ENCODE data around the gene GPR26. TPM values are rescaled to one million over a fixed set of nuclear protein-coding genes. Genes with fewer than 3 reads are reported as not detected.
"Not testable (repeated sequence)": the region's sequence is repeated elsewhere in the genome, so short reads cannot be mapped to it uniquely, and the experiment has no call there.

The GPR26 gene
- total RNA-seq, 4 donors from 2014 or later = not detected

DNA sequence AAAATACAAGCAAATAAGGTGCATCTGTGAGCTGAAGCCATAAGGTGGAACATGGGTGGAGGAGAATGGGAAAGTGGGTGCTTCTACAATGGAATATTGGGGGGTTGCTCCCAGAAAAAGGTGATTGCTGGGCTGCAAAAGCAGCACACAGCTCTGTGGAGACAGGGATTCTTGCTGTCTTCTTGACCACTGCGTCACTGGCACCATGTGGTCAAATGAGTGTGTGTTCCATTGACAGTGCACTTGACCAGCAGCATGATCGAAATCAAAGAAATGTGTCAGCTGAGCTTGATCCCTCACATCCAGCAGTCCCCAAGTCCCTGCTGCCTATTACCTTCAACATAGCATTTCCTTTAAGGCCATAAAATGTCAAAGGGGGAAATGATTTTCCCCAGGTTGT is 56.2 kb downstream of the GPR26 start:
- Histone ChIP-seq H3K4me3 (replicated peaks in 1 of 3) (no peak overlapping the region), H3K27me3 (no peaks in the 10 kb centered on the region), H3K4me1 (no peaks in the 10 kb centered on the region), H3K27ac (no peak overlapping the region), H3K9me3 (no peaks in the 10 kb centered on the region), H3K36me3 (no peaks in the 10 kb centered on the region)
- TF ChIP-seq, protein P1, sequence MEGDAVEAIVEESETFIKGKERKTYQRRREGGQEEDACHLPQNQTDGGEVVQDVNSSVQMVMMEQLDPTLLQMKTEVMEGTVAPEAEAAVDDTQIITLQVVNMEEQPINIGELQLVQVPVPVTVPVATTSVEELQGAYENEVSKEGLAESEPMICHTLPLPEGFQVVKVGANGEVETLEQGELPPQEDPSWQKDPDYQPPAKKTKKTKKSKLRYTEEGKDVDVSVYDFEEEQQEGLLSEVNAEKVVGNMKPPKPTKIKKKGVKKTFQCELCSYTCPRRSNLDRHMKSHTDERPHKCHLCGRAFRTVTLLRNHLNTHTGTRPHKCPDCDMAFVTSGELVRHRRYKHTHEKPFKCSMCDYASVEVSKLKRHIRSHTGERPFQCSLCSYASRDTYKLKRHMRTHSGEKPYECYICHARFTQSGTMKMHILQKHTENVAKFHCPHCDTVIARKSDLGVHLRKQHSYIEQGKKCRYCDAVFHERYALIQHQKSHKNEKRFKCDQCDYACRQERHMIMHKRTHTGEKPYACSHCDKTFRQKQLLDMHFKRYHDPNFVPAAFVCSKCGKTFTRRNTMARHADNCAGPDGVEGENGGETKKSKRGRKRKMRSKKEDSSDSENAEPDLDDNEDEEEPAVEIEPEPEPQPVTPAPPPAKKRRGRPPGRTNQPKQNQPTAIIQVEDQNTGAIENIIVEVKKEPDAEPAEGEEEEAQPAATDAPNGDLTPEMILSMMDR (IDR thresholded peaks at IDR 0.05) = no peak
- TF ChIP-seq POLR2A (IDR thresholded peaks at IDR 0.05) = no peak
- no peak for DNase-seq
- WGBS, 2 donors = 89 to 90% methylated on average over 2 of the region's 2 CpGs
- intact Hi-C loops (cut with DNase I) = no loop called here

DNA sequence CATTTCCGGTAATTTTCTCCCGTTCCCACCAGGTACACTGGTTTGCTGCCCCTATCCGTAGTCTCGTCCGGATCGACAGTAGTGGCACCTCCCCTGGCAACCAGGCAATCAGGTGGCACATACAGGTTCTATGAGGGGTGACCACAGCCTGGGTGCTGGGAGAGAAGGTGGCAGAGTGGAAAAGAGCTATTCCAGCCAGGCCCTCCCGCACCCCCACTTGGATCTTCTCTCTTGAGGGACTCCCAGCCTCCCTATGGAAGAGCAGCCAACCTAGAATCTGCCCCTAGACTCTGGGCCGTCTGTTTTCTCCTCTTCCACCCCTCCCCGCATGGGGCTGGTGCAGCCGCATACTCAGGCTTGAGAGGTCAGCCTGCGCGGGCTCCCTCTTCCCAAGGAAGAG is 58.6 kb downstream of the GPR26 start:
- TF ChIP-seq, protein P1 (IDR thresholded peaks at IDR 0.05) = no peak
- no peak for TF ChIP-seq POLR2A (IDR thresholded peaks at IDR 0.05)
- H3K27ac ChIP-seq = no peak overlapping the region
- H3K36me3 ChIP-seq = no peaks in the 10 kb centered on the region
- no peaks in the 10 kb centered on the region for H3K9me3 ChIP-seq
- no peaks in the 10 kb centered on the region for H3K27me3 ChIP-seq
- DNase-seq = no peak
- intact Hi-C loops (cut with DNase I) = no loop called here
- no peak overlapping the region for H3K4me3 ChIP-seq (replicated peaks in 1 of 3)
- no peaks in the 10 kb centered on the region for H3K4me1 ChIP-seq
- 87 to 90% methylated on average over 12 of the region's 12 CpGs for WGBS, 2 donors

DNA sequence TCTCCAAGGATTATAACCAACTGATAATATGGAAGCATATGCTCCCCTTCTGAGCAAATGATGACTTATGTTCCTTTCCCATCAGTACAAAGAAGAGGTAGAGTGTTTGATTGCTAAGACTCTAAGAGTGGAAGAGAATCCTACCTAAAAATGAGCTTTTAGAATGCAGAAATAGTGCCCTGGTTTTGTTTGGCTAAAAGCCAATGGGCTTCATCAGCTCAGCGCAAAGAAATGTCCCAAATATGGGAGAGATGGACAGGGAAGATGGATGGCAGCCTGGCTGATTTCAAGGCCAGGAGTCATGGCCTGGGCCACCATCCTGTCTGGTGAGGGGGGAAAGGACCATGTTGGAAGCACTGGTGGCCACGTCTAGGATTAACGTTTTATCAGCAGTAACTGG is 60.2 kb downstream of the GPR26 start:
- H3K27ac ChIP-seq = no peak overlapping the region
- TF ChIP-seq, protein P1 (IDR thresholded peaks at IDR 0.05) = no peak
- TF ChIP-seq POLR2A (IDR thresholded peaks at IDR 0.05) = no peak
- intact Hi-C loops (cut with DNase I) = no loop called here

DNA sequence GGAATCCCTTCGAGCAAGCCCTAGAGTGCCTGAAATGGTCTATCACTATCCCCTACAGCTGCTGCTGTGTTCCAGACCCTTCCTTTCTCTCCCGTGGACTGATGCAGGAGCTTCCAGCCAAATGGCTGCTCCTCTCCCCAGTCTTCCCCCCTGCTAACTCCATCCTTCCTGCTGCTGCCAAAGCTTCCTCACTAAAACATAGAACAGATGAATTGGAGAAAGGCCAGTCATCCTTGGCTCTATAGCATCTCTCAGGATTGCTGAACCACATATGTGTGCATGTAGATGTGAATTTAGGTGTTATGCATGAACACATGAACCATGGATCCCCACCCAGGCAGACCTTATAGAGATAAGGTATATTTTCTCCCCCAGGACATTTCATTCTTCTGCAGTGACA is 60.7 kb downstream of the GPR26 start:
- intact Hi-C loops (cut with DNase I) = no loop called here
- Histone ChIP-seq H3K4me3 (replicated peaks in 1 of 3) (no peak overlapping the region), H3K27ac (no peak overlapping the region), H3K4me1 (no peaks in the 10 kb centered on the region), H3K27me3 (no peaks in the 10 kb centered on the region), H3K36me3 (no peaks in the 10 kb centered on the region), H3K9me3 (no peaks in the 10 kb centered on the region)
- no peak for TF ChIP-seq POLR2A (IDR thresholded peaks at IDR 0.05)
- TF ChIP-seq, protein P1 (IDR thresholded peaks at IDR 0.05) = no peak
- no peak for DNase-seq
- 69 to 71% methylated on average over 2 of the region's 2 CpGs for WGBS, 2 donors

More for the DNA sequence above, 60.2 kb downstream of the GPR26 start:
- no peaks in the 10 kb centered on the region for H3K9me3 ChIP-seq
- no peak for DNase-seq
- no peaks in the 10 kb centered on the region for H3K4me1 ChIP-seq
- no peaks in the 10 kb centered on the region for H3K27me3 ChIP-seq
- no peaks in the 10 kb centered on the region for H3K36me3 ChIP-seq
- H3K4me3 ChIP-seq (replicated peaks in 1 of 3) = no peak overlapping the region
- 68 to 75% methylated on average over 3 of the region's 3 CpGs for WGBS, 2 donors

DNA sequence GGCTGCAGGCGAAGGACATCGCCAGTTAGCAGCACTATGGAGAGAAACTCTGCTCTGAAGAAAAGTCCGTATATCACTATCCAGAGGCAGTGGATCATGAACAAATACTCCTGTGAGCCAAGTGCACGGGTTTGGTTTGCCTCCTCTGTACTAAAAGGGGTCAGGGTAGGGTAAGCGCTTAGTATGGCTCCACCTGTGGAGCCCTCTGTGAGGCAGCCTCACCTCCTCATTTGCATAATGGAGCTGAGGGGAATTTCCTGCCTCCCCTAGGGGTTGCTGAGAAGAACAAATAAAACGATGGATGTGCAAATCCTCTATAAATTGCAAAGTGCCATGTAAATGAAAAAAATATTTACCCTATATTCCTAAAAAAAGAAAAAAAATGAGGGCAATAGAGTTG is 63.4 kb downstream of the GPR26 start:
- intact Hi-C loops (cut with DNase I) = no loop called here
- TF ChIP-seq, protein P1 (IDR thresholded peaks at IDR 0.05) = no peak
- TF ChIP-seq POLR2A (IDR thresholded peaks at IDR 0.05) = no peak
- 69 to 73% methylated on average over 6 of the region's 6 CpGs for WGBS, 2 donors
- no peaks in the 10 kb centered on the region for H3K27me3 ChIP-seq
- H3K36me3 ChIP-seq = no peaks in the 10 kb centered on the region
- H3K9me3 ChIP-seq = no peaks in the 10 kb centered on the region
- H3K27ac ChIP-seq = no peak overlapping the region
- DNase-seq = no peak
- no peaks in the 10 kb centered on the region for H3K4me1 ChIP-seq
- no peak overlapping the region for H3K4me3 ChIP-seq (replicated peaks in 1 of 3)

DNA sequence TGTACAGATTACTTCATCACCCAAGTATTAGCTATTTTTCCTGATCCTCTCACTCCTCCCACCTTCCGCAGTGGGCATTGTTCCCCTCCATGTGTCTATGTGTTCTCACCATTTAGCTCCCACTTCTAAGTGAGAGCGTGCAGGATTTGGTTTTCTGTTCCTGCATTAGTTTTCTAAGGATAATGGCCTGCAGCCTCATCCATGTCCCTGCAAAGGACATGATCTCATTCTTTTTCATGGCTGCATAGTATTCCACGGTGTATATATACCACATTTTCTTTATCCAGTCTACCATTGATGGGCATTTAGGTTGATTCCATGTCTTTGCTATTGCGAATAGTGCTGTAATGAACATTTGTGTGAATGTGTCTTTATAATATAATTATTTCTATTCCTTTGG is 70.8 kb downstream of the GPR26 start:
- H3K9me3 ChIP-seq; H3K27ac ChIP-seq; DNase-seq; intact Hi-C loops (cut with DNase I); H3K4me1 ChIP-seq; H3K27me3 ChIP-seq; H3K4me3 ChIP-seq (replicated peaks in 1 of 3); H3K36me3 ChIP-seq: not testable (repeated sequence)
- WGBS, 2 donors = 57 to 91% methylated on average over 4 of the region's 4 CpGs
